Stimulated activated CD4-positive, alpha-beta T cell treated with anti-CD3 and anti-CD28 coated beads, Interleukin-1b, Interleukin-23, amount 100 ng/mL, for 4 hours (primary cell): Measurements from ENCODE around the gene LDAH.

Source experiments
- DNase-seq, 2 donors: peaks; one replicate each; pipeline ENCODE4 v3.0.0-alpha.2; 2020; ENCODE audit warnings: low read depth in 2 of 2

The LDAH gene

DNA sequence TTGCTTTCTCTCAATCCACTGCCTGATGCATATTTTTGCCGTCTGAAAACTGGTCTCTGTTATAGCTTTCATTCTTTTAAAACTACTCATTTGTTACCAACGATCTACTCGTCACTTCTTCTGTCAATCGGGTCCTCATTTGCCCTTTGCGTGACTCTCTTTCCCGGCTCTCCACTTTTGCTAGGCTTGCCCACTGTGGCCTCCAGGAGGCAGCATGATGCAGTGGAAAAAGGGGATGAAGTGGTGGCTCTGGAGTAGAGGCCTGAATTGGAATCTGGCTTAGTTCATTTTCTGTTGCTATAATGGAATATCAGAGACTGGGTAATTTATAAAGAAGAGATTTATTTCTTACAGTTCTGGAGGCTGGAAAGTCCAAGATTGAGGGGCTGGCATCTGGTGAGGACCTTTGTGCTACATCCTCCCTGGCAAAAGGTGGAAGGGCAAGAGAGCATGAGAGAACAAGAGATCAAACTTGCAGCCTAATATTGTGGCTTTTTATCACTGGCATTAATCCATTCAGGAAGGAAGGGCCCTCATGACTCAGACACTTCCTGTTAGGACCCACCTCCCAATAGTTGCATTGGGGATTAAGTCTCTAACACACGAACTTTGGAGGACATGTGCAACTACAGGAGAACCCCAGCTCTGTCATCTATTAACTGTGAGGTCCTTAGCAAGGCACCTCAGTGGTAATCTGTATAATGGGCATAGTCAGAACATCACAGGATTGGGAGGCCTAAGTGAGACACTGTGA, 140.6 kb downstream of the LDAH start:
- DNase-seq, result no peak

DNA sequence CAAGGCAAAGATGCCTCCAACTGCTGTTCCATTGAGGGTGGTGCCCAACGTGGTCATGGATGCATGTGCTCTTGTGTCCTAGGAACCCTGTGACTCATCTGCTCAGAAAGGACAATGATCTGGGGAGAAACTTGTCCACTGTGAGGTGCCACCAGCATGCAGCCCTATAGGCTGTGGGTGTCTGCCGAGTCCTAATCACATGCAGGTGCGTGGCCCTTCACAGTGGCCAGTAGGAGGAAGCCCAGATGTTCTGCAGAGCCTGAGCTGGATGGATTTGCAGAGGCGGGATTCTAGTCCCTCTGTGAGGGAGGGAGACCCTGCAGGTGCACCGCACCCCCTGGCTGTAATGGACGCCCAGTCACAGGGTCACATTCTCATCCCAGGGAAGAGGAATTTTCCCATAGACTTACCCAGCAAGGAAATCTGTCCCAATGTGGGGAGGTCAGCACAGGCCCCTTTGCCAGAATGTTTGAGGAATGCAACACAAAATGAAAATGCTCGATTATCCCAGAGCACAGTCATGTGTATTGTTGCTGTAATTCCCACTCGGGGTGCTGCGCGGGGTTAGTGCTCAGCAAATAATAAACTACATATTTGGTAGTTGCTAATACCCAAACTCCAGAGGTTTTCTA, 142.0 kb downstream of the LDAH start:
- no peak for DNase-seq

DNA sequence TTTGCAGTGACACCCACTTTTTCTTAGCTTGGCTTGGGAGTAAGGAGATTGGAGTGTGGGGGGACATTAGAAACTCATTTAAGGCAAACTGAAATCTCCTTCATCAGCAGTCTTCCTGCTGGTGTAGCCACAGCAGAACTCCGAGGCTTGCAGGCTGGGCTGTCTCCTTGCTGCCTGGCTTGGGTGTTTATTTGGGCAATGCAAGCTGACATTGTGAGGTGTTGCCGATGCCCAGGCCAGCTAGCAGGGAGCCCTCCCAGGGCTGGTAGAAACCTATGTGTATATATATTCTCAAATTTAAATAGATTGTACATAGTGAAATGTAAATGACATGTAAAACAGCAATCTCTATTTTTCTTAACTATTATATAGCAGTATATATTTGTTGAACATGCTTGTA, 144.1 kb downstream of the LDAH start:
- no peak for DNase-seq

DNA sequence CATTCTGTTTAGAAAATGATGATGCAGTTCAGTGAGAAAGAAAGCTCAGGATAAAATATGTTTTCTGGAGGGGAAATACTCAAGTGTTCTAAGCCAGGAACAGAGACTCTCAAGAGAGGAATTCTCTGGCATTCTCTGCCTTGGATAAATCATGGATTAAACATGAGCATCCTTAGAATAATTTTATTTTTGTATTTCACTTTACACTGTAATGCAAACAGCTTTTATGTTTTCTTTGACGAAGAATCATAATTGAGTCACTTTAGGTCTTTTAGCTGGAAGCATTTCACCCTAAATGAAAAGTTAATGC, 144.9 kb downstream of the LDAH start:
- DNase-seq, result no peak

DNA sequence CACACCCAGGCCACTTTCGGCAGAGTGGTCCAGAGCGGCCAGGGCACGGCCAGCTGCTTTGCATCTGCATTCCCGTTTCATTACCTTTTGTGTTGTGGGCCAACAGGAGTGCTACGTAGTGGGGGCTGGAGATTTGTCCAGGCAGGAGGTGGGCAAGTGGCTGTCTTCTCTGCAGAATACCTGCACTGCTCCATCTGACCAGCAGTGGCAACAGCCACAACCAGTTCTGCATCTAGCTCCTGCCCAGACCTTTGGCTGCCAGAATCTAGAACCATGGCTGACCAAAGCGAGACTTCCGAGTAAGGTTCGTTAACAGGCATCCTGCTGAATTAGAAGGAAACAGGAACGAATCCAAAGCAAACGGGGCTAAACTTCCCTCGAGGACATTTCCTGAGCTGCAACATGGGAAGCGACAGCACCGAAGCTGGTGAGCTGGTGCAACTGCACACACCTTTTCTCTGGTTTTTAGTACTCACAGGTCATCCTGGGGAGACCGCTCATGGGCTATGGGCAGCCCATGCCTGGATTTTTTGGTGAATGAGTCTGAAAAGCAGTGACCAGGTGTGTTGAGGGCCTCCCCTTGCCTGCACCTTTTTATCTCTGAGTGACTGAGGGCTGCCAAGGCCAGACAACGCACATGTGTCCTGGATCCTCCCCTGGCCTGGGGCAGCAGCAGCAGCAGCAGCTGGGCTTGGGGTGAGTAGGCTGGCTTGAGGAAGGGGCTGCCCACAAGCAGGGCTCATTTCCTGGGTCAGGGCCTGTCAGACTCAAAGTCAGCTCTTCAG, 145.4 kb downstream of the LDAH start:
- no peak for DNase-seq

DNA sequence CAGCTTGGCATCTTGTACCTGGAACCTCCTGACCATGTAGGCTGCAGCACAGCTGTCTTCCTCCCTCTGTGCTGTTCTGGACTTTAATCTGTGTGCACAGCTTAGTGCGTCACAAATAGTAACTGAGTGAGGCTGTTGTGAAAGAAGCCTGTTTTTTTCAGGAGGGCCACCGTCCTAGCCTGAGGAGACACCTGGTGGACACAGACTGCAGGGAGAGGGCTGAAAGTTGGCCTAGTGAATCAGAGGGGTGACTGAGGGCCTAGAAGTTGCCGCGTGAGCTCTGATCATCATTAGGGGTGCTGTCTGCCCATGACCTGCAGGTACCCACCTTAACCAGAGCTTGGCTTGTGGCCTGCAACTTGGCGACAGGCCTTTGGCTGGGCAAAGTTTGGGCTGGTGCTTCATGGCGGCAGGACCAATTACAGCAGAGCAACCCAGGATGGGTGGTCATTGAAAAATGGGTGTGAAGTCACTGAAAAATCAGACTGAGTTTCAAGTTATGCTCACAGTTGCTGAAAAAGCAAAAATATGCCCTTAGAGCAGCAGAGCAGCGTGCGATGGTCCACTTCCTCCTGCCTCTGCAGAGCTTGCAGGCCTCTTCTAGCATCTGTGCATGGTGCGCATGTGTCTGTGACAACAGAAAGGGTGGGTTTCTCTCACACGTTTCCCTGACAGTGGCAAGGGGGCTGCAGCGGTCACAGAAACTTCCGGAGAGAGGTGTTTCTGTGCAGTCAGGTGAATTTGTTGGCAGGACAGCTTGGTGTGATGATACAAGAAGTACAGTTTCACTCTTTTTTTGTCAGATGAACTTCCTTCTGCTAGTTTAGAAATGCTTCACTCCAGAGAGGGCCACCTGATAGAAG, 146.3 kb downstream of the LDAH start:
- DNase-seq, result no peak

DNA sequence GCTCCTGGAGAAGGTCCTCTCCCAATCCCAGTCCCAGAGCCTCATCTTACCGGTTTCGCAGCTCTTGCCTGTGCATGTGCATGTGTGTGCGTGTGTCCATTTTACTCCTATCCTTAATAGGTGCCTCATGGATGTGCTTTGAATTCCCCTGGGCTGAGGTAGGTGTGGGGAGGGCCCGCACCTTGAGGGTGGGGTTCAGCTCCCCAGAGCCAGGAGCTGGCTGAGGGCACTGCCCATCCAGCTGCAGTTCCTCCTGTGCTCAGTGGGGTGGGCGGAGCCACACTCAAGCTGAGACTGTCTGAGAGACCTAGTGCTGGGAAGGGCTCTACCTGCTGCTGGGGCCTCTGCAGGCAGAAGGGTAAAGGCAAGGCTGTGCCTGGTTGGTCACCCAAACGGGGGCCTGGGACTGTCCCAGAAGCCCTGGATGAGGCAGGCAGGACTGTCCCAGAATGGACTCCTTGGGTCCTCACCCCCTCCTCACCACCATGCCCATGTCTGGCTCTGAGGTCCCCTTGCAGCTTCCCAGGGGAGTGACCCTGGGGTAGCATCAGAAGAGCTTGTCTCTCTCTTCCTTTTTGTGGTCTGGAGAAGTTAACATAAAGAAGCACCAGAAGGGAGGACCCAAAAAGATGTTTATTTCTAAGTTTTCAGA, 147.1 kb downstream of the LDAH start:
- no peak for DNase-seq

DNA sequence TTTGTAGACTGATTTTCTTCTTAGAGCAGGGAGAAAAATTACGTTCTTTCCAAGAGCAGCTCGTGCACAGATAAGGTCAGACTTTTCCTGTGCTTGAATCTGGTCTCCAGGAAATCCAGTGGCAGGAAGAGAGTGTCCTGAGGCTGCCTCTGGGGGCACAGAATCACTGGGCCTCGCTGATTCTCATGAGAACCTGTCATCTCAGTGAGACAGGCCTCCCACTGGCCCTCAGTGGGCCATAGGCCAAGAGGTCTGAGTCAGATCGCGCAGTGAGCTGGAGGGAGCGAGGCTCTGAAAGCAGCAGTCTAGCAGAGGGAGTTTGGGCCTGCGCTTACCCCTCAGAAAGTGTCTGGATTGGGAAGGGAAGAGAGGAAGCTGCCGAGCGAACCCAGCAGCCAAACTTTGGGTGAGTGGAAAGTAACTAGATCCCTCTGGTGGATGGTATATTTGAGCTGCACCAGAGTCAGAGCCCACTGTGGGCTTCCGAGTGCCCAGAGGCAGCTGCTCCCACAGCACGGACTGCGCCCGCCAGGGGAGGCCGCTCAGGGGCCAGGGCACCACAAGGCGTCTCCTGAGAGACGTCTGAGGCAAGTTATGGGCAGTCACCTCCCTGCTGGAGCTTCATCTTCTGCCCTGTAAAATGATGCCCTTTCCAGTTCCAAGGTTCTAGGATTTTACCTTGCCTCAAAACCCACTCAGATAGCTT, 147.8 kb downstream of the LDAH start:
- no peak for DNase-seq

DNA sequence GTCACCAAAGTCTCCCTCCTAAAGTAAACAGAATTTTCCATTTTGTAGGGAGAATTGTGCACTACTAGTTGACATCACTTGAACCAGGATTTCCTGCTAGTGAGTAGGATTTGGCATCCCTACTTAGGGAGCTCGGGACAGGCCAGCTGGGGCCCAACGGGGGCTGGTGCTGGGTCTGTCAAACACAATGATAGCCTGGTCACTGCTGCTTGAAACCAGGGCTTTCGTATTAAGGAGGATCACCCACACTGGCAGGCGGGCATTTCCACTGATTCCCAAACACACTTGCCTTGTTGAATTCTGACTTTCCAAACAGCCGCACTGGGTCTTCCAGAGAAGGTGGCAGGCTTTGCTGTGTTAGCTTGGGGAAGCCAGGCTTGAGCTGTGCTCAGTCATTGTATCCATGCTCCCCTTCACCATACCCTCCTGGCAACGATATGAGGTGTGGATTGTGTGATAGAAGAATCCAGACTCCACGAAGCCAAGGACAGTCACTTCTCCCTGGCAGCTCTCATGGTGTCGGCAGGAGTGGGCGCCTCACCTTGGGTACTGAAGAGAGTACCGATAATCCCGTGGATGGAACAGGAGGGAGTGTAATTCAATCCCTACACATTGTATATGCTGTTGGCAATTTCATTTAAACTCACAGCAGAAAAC, 148.5 kb downstream of the LDAH start:
- no peak for DNase-seq

DNA sequence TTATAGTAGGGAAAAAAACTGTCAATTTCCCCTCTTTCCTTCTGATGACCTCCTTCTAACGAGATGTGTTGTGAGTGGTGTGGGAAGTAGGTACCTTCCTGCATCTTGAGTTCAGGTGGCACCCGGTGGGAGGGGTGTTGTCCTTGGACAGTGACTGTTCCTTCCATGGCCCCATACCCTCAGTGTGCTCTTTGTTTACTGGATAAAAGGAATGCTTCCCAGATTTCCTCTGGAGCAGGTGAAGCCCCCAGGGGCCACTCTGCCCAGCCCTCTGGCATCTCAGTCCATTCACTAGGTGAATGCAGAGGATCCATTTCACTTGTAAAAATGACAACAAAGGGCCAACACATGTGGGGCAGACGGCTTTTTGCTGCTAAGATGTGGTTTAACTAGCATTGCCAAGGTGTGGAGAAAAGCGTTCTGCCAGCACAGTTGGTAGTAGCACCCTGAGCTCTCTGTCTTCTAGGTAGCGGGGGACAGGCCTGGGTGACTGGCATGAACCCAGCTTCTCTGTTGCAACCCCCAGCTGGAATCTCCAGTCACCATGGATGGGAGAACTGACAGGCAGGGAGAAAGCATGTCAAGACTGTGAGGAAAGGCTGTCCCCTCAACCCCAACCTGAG, 149.1 kb downstream of the LDAH start:
- no peak for DNase-seq

DNA sequence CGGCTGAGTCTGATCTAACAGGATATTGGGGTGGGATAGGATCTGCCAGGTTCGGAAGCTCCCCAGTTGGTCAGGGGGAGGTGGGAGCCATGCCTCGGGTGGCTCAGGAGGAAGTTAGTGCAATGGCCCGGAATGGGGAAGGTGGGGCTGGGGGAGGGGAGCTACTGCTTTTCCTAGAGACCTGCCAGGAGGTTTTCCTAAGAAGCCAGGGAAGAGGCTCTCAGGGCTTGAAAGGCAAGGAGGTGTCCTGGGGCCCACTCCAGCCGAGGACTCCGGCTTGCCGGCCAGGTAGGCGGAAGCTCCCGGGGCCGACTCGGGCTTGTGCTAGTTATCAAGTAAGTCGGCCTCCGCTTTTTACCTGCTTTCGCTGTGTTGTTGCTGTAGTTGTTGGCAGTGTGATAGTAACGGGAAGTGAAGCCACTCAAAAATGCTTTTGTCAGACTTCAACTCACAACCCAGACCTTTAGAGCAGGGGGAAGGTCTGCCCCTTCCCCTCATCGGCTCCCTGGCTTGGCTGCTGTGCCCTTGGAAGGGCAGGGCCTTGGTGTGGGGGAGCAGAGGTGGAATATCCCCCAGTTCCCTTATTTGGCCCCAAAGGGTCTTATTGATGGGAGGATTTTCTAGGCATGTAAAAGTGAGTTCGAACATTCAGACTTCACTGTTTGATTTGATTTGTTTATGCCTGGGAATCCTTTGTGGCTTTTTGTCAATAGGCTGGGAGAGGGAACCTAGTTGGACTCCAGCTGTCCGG, 150.5 kb downstream of the LDAH start:
- no peak for DNase-seq

DNA sequence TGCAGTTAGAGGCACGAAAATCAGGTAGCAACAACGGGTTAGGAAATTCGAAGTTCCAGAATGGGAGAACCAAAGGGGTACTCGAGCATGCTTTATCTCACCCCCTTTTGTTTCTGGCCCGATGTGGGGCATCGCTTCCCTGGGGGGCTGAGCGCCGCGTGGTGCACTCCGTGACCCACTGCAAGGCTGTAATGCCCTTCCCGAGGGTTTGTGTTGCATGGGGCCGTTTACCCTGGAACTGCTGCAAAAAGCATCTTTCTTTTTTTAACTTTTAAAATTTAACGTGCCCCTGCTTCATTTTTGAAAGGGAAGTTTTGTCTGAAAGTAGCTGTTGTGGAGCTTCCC, 151.2 kb downstream of the LDAH start:
- DNase-seq, result no peak

DNA sequence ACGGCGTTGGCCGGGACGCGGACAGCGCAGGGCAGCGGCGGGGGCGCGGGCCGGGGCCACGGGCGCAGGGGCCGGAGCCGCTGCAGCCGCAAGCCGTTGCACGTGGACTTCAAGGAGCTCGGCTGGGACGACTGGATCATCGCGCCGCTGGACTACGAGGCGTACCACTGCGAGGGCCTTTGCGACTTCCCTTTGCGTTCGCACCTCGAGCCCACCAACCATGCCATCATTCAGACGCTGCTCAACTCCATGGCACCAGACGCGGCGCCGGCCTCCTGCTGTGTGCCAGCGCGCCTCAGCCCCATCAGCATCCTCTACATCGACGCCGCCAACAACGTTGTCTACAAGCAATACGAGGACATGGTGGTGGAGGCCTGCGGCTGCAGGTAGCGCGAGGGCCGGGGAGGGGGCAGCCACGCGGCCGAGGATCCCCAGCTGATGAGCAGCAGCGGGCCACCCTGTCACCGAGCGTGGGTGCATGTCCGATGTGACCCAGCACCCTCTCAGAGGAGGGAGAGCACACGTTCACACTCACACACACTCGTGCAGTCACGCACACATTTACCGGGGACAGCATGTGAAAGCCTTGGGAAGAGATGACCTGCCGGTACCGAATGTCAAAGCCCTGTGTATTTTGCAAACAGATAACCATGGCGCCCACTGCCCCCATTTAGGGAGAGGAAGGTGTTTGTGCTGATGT, 151.7 kb downstream of the LDAH start:
- no peak for DNase-seq

DNA sequence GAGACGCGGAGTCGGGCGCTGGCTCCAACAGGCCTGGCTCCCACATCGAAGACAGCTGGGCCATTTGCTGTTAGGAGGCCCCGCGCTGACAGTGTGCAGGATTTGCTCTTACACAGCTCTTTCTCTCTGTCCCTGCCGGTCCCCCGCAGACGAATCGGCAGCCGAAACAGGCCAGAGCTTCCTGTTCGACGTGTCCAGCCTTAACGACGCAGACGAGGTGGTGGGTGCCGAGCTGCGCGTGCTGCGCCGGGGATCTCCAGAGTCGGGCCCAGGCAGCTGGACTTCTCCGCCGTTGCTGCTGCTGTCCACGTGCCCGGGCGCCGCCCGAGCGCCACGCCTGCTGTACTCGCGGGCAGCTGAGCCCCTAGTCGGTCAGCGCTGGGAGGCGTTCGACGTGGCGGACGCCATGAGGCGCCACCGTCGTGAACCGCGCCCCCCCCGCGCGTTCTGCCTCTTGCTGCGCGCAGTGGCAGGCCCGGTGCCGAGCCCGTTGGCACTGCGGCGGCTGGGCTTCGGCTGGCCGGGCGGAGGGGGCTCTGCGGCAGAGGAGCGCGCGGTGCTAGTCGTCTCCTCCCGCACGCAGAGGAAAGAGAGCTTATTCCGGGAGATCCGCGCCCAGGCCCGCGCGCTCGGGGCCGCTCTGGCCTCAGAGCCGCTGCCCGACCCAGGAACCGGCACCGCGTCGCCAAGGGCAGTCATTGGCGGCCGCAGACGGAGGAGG, 152.4 kb downstream of the LDAH start:
- DNase-seq, result no peak

DNA sequence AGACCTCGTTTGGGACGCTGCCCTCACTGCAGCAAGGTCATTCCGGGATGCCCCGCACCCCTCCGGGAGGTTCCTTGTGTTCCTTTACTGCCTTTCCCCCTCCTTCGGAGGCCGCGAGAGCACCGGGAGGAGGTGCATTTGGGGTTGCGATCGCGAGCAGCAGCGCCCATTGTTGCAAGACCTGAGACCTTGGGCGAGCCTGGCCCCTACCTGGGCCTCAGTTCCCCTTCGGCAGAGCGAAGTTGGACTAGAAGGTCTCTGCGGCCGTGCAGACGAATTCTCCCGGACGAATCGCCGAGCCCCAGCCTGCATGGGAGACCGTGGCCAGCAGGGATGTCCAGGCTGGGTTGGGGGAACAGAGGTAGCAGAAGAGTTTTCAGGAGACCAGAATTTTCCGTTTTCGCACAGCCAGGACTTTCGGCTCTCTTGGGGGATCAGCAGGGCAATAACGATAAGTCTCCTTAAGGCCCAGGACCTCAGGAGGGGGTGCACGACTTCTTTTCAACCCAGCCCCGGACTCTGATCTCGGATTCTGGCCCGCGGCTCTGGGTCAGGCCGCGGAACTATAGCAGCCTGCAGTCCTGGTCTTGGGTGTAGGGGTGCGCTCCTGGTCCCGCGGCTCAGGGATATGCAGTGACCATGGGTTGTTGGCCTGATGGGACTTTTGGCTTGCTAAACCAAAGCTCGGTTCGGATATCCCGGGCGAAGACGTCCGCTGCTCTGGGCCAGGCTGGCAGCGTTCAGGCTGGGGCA, 153.2 kb downstream of the LDAH start:
- no peak for DNase-seq

DNA sequence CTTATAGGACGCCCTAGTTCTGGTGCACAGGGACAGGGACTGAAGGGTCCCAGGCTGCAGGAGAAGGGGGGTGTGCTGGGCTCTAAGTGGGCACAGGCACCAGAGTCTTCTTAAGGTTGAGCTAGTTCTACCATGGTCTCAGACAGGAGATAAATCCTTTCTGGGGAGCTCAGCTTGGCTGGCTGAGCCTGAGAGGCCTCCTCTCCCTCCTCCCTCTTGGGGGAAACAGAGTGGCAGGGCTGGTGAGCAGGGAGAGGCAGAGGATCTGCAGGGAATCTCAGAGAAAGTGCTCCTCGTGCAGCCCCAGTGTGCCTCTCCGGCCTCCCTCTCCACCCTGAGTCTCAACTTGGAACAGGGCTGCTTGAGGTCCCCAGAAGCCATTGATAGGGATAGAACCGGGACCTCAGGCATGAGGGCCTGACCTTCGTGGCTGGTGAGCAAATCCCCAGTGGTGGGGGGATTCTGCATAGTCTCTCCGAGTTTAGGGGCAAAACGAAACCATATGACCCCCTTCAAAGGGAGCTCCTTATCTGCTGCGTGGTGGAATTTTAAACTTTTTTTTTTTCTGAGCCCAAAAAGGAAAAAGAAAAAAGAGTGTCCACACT, 153.9 kb downstream of the LDAH start:
- DNase-seq, result no peak

DNA sequence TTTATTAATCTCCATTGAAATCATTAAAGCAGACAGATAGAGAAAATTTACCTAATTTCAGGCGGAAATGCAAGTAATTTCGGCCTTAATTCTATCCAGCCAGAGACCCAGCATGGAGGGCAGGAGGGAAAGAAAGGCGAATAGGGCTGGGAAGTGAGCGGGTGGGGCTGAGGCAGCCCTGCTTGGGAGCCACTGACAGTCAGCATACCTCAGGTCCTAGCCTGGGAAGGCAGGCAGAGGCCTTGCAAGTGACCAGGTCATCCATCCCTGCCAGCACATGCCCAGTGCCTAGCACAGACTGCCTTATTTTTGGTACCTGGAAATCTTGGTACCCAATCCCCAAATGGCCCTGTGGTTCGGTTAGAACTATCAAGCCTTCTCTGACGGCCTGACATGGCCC, 154.4 kb downstream of the LDAH start:
- DNase-seq, result no peak
